ENCODE data around the gene CFAP70.

DNA sequence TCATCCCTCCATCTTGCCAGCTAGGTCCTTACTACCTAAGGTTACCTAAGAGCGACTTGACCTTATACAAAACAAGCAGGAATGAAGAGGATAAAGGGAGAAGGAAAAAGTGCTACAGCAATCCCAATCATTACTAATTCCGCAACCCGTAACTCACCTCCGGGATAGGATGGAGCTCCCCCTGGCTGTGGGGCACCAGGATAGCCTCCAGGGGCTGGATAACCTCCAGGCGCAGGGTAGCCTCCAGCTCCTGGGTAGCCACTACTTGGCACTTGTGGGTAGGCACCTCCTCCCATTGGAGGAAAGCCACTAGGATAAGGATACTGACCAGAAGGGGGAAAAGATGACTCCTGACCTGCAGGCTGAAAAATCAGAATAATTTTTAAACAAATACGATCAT is 39.4 kb upstream of the CFAP70 start:
- TF ChIP-seq, protein P1, sequence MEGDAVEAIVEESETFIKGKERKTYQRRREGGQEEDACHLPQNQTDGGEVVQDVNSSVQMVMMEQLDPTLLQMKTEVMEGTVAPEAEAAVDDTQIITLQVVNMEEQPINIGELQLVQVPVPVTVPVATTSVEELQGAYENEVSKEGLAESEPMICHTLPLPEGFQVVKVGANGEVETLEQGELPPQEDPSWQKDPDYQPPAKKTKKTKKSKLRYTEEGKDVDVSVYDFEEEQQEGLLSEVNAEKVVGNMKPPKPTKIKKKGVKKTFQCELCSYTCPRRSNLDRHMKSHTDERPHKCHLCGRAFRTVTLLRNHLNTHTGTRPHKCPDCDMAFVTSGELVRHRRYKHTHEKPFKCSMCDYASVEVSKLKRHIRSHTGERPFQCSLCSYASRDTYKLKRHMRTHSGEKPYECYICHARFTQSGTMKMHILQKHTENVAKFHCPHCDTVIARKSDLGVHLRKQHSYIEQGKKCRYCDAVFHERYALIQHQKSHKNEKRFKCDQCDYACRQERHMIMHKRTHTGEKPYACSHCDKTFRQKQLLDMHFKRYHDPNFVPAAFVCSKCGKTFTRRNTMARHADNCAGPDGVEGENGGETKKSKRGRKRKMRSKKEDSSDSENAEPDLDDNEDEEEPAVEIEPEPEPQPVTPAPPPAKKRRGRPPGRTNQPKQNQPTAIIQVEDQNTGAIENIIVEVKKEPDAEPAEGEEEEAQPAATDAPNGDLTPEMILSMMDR (IDR thresholded peaks at IDR 0.05): no peak
- TF ChIP-seq POLR2A (IDR thresholded peaks at IDR 0.05) (no peak), POLR2AphosphoS5 (IDR thresholded peaks at IDR 0.05) (no peak), EP300 (IDR thresholded peaks at IDR 0.05) (no peak)
